Mesendoderm (in vitro differentiated cells): ENCODE measurements around the gene PPP1R14C.

Source experiments
- DNase-seq: peaks from one replicate; pipeline ENCODE4 v3.0.0; 2013
- H2AK5ac ChIP-seq: 2 replicates; pipeline ENCODE4 v1.6.1; 2013; ENCODE audit warnings: low read length, inconsistent platforms
- H2BK120ac ChIP-seq: 2 replicates; pipeline ENCODE4 v1.6.1; 2013; ENCODE audit warnings: low read depth, mild to moderate bottlenecking, low read length, moderate library complexity, mixed read lengths
- H2BK15ac ChIP-seq: replicated peaks from 2 replicates; pipeline ENCODE4 v1.6.1; 2013; ENCODE audit warnings: low read depth, mild to moderate bottlenecking, moderate library complexity
- H2BK5ac ChIP-seq: 2 replicates; pipeline ENCODE4 v1.6.1; 2013; ENCODE audit warnings: low read length, inconsistent platforms
- H3K18ac ChIP-seq: 2 replicates; pipeline ENCODE4 v1.6.1; 2013; ENCODE audit warnings: mild to moderate bottlenecking, low read length, mixed read lengths
- H3K23ac ChIP-seq: one replicate; pipeline ENCODE4 v1.6.1; 2013; ENCODE audit warnings: low read length
- H3K27ac ChIP-seq: 2 replicates; pipeline ENCODE4 v1.5.1; 2013; ENCODE audit warnings: low read depth, mild to moderate bottlenecking, inconsistent platforms, low read length, moderate library complexity
- H3K27me3 ChIP-seq: 2 replicates; pipeline ENCODE4 v1.6.1; 2013; ENCODE audit warnings: low read length, control low read depth, mild to moderate bottlenecking, inconsistent platforms; ENCODE audit not compliant: insufficient read depth, poor library complexity
- H3K36me3 ChIP-seq: 2 replicates; pipeline ENCODE4 v1.6.1; 2013; ENCODE audit warnings: low read length, inconsistent platforms; ENCODE audit not compliant: control insufficient read depth, insufficient read depth
- H3K4ac ChIP-seq: one replicate; pipeline ENCODE4 v1.6.1; 2013; ENCODE audit warnings: low read depth, mild to moderate bottlenecking, low read length, moderate library complexity
- H3K4me1 ChIP-seq: 2 replicates; pipeline ENCODE4 v1.6.1; 2013; ENCODE audit warnings: low read depth, low read length, inconsistent platforms; ENCODE audit not compliant: control insufficient read depth
- H3K4me2 ChIP-seq: 2 replicates; pipeline ENCODE4 v1.6.1; 2013; ENCODE audit warnings: low read length
- H3K4me3 ChIP-seq: 2 replicates; pipeline ENCODE4 v1.5.1; 2013; ENCODE audit warnings: mild to moderate bottlenecking, low read length
- H3K56ac ChIP-seq: one replicate; pipeline ENCODE4 v1.6.1; 2013; ENCODE audit warnings: low read length
- H3K79me1 ChIP-seq: 2 replicates; pipeline ENCODE4 v1.6.1; 2013; ENCODE audit warnings: low read length, inconsistent platforms
- H3K79me2 ChIP-seq: 2 replicates; pipeline ENCODE4 v1.6.1; 2013; ENCODE audit warnings: mild to moderate bottlenecking, low read length; ENCODE audit not compliant: control insufficient read depth, insufficient read depth
- H3K9ac ChIP-seq: 2 replicates; pipeline ENCODE4 v1.6.1; 2013; ENCODE audit warnings: low read length, inconsistent platforms
- H4K5ac ChIP-seq: one replicate; pipeline ENCODE4 v1.6.1; 2013; ENCODE audit warnings: low read length
- H4K8ac ChIP-seq: one replicate; pipeline ENCODE4 v1.6.1; 2013; ENCODE audit warnings: low read depth, mild to moderate bottlenecking, control low read depth, low read length, moderate library complexity
- WGBS: extraction: QIAGEN DNeasy Blood & Tissue Kit; methylation state at CpG from one replicate; pipeline ENCODE4 v1.1.7; 2013; ENCODE audit warnings: low lambda C conversion rate, missing lambda C conversion rate; ENCODE audit not compliant: insufficient coverage; ENCODE audit errors: extremely low coverage; 5-methylcytosine and 5-hydroxymethylcytosine counted together

Gene PPP1R14C

DNA sequence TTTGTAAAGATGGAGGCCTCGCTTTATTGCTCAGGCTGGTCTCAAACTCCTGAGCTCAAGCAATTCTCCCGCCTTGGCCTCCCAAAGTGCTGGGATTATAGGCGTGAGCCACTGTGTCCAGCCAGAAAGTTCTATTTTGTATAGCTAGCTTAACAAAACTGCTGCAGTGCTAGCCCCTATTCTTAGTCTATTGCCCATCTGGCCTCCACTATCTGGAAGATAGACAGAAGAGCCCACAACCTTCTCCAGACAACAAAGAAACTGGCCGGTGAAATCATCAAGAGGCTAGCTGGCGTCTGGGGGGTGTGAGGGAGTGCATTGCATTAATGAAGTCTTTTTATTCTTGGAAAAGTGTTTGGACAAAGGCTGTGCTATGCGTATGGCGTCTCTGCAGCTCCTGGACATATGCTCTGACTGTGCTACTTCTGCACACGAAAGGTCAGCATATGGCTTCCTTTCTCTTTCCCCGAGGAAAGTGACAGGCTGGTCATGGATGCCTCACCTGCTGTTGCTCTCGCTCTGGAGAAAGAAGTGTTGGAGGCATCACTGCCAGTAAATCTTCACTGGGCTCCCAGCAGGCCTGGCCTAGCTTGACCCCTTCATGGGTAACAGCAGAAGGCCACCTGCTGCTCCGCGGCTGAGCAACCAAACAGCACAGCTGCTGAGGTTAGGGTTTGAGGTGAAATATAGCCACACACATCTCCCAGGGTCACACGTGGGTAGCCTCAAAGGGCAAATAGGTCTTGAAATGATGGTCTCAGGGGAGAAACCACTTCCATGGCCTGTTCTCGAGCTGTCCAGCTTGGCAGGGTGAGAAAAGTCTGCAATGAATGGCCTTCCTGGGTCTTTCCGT lies 130.8 kb downstream of the PPP1R14C start:
- no peak overlapping the region for H4K8ac ChIP-seq
- no peak overlapping the region for H4K5ac ChIP-seq
- DNase-seq: no peak
- no peaks in the 10 kb centered on the region for H3K27me3 ChIP-seq
- no peak overlapping the region for H2BK120ac ChIP-seq
- no peak overlapping the region for H2AK5ac ChIP-seq
- H3K79me2 ChIP-seq: no peaks in the 10 kb centered on the region
- H3K18ac ChIP-seq: no peak overlapping the region
- H3K4me2 ChIP-seq: no peak overlapping the region
- H3K4ac ChIP-seq: no peak overlapping the region
- H3K9ac ChIP-seq: no peak overlapping the region
- no peak overlapping the region for H3K23ac ChIP-seq
- H3K27ac ChIP-seq: no peak overlapping the region
- H2BK5ac ChIP-seq: no peak overlapping the region
- H3K36me3 ChIP-seq: no peaks in the 10 kb centered on the region
- H3K56ac ChIP-seq: no peak overlapping the region
- H3K79me1 ChIP-seq: no peaks in the 10 kb centered on the region
- H2BK15ac ChIP-seq: no peak overlapping the region
- WGBS: no CpG with 5 or more reads among the region's 15 CpGs
- no peaks in the 10 kb centered on the region for H3K4me1 ChIP-seq
- no peak overlapping the region for H3K4me3 ChIP-seq

DNA sequence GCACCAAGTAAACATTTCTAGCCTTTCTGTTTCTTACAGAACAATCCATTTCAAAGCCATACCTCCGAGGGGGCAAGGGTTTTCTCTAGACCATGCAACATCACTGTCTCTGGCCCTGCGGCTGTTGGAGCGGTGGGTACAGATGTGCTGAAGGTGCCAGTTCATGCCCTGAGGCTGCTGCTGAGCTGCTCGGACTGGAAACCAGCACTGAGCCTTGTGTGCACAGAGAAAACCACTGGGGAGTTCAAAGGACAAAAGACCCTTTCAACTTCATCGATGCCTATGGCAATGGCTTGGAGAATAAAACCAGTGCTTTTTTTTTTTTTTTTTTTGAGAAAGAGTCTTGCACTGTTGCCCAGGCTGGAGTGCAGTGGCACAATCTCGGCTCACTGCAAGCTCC lies 132.6 kb downstream of the PPP1R14C start:
- no peak overlapping the region for H3K4me2 ChIP-seq
- WGBS: no CpG with 5 or more reads among the region's 6 CpGs
- H3K23ac ChIP-seq: no peak overlapping the region
- no peak for DNase-seq
- no peak overlapping the region for H3K56ac ChIP-seq
- H2AK5ac ChIP-seq: no peak overlapping the region
- H3K18ac ChIP-seq: no peak overlapping the region
- H2BK5ac ChIP-seq: no peak overlapping the region
- H2BK120ac ChIP-seq: no peak overlapping the region
- no peak overlapping the region for H4K8ac ChIP-seq
- no peaks in the 10 kb centered on the region for H3K36me3 ChIP-seq
- no peaks in the 10 kb centered on the region for H3K79me2 ChIP-seq
- no peak overlapping the region for H2BK15ac ChIP-seq
- H3K79me1 ChIP-seq: no peaks in the 10 kb centered on the region
- H4K5ac ChIP-seq: no peak overlapping the region
- no peak overlapping the region for H3K4me3 ChIP-seq
- no peaks in the 10 kb centered on the region for H3K4me1 ChIP-seq
- no peaks in the 10 kb centered on the region for H3K27me3 ChIP-seq
- no peak overlapping the region for H3K27ac ChIP-seq
- no peak overlapping the region for H3K4ac ChIP-seq
- no peak overlapping the region for H3K9ac ChIP-seq

DNA sequence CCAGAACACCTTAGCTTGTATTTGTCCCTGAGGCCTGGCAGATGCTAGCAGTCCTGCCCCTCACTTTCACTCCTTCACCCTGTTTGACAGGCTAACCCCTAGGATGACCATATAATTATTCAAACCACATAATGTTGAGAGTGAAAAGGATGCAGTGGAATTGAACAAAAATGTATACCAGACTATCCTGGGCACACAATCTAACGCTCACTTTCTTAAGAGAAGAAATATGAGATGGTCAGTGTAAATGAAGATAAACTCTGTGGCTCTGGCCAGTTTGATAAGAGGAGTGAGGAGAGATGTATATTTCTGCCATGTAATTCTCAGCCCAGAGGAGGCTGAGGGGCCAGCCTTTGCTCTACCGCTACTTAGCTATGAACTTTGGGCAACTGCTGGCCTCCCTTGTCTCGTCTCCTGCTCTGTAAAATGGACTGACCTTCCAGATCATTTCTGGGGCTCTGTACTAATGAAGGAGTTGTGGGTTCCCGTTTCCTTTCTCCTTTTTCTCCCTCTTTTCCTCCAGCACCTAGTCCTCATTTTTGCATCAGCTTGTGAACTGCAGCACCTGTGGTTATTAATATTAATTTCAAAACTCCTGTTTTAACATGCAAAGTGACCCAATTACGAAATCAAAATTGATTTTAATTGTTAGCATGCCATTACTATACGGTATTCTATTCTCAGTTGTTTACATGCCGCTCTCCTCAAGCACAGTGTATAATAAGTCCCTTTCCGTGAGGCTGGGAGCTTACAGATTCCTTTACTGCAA lies 133.5 kb downstream of the PPP1R14C start:
- Histone ChIP-seq H3K9ac (no peak overlapping the region), H2BK15ac (no peak overlapping the region), H3K79me1 (no peaks in the 10 kb centered on the region), H3K79me2 (no peaks in the 10 kb centered on the region), H2BK5ac (no peak overlapping the region), H3K27me3 (no peaks in the 10 kb centered on the region), H4K5ac (no peak overlapping the region), H3K23ac (no peak overlapping the region), H2AK5ac (no peak overlapping the region), H3K36me3 (no peaks in the 10 kb centered on the region), H3K18ac (no peak overlapping the region), H3K4me1 (no peaks in the 10 kb centered on the region), H3K4ac (no peak overlapping the region), H3K27ac (no peak overlapping the region), H4K8ac (no peak overlapping the region), H2BK120ac (no peak overlapping the region), H3K4me2 (no peak overlapping the region), H3K4me3 (no peak overlapping the region), H3K56ac (no peak overlapping the region)
- no peak for DNase-seq
- no CpG with 5 or more reads among the region's 8 CpGs for WGBS

DNA sequence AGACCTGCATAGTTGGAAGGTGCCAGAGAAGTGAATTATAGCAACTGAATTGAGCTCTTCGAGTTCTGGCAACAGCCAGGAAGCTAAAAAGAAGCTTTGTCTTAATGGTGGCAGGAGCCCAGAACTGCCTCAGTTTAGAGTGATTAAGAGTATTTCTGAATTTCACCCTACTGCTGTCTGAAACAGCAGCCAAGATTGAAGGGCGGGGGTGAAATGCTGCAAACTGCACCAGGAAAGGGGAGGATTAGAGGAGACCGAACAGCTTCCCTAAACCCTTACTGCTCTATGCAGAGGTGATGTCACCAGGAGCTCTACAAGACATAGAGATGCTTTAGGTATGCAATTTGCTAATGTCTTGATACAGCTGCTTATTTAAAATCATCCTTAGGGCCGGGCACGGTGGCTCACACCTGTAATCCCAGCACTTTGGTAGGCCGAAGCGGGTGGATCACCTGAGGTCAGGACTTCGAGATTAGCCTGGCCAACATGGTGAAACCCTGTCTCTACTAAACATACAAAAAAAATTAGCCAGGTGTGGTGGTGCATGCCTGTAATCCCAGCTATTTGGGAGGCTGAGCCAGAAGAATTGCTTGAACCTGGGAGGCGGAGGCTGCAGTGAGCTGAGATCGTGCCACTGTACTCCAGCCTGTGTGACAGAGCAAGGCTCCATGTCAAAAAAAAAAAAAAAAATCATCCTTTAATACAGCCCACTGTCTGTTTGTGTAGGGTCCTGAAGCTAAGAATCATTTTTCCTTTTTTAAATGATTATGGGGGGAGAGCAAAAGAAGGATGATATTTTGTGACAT lies 134.3 kb downstream of the PPP1R14C start:
- Histone ChIP-seq H3K56ac (no peak overlapping the region), H2BK15ac (no peak overlapping the region)

DNA sequence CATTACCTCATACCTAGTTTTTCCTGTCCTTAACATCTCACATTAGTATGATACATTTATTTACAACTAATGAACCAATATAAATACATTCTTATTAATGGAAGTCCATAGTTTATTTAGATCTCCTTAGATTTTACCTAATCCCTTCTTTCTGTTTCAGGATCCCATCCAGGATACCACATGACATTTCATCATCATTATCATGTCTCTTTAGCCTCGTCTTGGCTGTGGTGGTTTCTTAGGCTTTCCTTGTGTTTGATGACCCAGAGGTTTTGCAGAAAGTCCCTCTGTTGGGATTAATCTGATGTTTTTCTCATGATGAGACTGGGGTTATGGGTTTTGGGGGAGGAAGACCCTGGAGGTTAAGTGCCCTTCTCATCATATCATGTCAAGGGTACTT lies 136.7 kb downstream of the PPP1R14C start:
- no peak overlapping the region for H2BK15ac ChIP-seq
- no peak overlapping the region for H3K9ac ChIP-seq
- DNase-seq: no peak
- H4K8ac ChIP-seq: no peak overlapping the region
- H2AK5ac ChIP-seq: no peak overlapping the region
- no CpG with 5 or more reads among the region's 1 CpG for WGBS
- H4K5ac ChIP-seq: no peak overlapping the region
- H2BK120ac ChIP-seq: no peak overlapping the region
- no peak overlapping the region for H3K18ac ChIP-seq
- no peak overlapping the region for H3K23ac ChIP-seq
- H3K79me2 ChIP-seq: no peaks in the 10 kb centered on the region
- H3K36me3 ChIP-seq: no peaks in the 10 kb centered on the region
- H3K4me2 ChIP-seq: no peak overlapping the region
- no peaks in the 10 kb centered on the region for H3K79me1 ChIP-seq
- H3K27me3 ChIP-seq: no peaks in the 10 kb centered on the region
- H3K56ac ChIP-seq: no peak overlapping the region
- no peak overlapping the region for H3K4me3 ChIP-seq
- no peaks in the 10 kb centered on the region for H3K4me1 ChIP-seq
- no peak overlapping the region for H2BK5ac ChIP-seq
- H3K4ac ChIP-seq: no peak overlapping the region
- H3K27ac ChIP-seq: no peak overlapping the region

More for the DNA sequence above, 134.3 kb downstream of the PPP1R14C start:
- Histone ChIP-seq H4K5ac (no peak overlapping the region), H3K23ac (no peak overlapping the region), H3K36me3 (no peaks in the 10 kb centered on the region), H3K27me3 (no peaks in the 10 kb centered on the region), H4K8ac (no peak overlapping the region), H2BK120ac (no peak overlapping the region), H3K79me1 (no peaks in the 10 kb centered on the region), H3K27ac (no peak overlapping the region), H3K79me2 (no peaks in the 10 kb centered on the region), H3K4ac (no peak overlapping the region), H2AK5ac (no peak overlapping the region), H3K4me2 (no peak overlapping the region), H3K9ac (no peak overlapping the region), H3K18ac (no peak overlapping the region), H2BK5ac (no peak overlapping the region), H3K4me3 (no peak overlapping the region), H3K4me1 (no peaks in the 10 kb centered on the region)
- no peak for DNase-seq
- no CpG with 5 or more reads among the region's 10 CpGs for WGBS
